ENCODE measurements around the gene ACSL5.

ACSL5 gene

DNA sequence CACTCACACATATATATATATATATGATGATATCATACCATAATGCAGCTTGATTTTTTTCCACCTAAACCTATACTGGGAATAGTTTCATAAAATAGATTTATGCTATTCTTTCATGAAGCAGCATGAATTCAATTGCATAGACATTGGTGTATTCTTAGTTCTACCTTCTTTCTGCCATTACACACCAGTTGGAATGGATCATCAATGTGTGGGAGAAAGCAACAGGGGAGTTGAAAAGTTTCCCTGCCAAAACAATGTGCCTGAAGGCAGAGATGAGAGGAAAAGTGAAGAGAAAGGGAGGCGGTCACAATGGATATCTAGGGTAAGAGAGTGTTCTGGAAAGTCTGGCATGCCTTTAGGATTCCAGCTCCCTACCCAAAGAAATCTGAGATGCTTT lies 25.2 kb upstream of the ACSL5 start:
- TF ChIP-seq, protein P1, sequence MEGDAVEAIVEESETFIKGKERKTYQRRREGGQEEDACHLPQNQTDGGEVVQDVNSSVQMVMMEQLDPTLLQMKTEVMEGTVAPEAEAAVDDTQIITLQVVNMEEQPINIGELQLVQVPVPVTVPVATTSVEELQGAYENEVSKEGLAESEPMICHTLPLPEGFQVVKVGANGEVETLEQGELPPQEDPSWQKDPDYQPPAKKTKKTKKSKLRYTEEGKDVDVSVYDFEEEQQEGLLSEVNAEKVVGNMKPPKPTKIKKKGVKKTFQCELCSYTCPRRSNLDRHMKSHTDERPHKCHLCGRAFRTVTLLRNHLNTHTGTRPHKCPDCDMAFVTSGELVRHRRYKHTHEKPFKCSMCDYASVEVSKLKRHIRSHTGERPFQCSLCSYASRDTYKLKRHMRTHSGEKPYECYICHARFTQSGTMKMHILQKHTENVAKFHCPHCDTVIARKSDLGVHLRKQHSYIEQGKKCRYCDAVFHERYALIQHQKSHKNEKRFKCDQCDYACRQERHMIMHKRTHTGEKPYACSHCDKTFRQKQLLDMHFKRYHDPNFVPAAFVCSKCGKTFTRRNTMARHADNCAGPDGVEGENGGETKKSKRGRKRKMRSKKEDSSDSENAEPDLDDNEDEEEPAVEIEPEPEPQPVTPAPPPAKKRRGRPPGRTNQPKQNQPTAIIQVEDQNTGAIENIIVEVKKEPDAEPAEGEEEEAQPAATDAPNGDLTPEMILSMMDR (IDR thresholded peaks at IDR 0.05; ENCODE audit: control insufficient read depth, insufficient read depth, low read depth, low read length, missing control alignments) = no peak
- no peak for DNase-seq (ENCODE audit: low read depth)

DNA sequence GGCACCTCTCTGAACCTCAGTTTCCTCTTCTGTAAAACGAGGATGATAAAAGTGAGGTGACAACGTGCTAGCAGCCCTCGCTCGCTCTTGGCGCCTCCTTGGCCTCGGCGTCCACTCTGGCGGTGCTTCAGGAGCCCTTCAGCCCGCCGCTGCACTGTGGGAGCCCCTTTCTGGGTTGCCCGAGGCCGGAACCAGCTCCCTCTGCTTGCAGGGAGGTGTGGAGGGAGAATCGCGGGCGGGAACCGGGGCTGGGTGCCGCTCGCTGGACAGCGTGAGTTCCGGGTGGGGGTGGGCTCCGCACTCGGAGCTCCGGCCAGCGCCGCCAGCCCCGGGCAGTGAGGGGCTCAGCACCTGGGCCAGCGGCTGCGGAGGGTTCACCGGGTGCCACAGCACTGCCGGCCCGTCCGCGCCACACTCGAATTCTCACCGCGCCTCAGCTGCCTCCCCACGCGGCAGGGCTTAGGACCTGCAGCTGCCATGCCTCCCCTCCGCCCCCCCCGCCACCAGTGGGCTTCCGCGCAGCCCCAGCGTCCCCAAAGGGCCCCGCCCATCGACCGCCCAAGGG lies 24.3 kb upstream of the ACSL5 start:
- TF ChIP-seq, protein P1 (IDR thresholded peaks at IDR 0.05; ENCODE audit: control insufficient read depth, insufficient read depth, low read depth, low read length, missing control alignments) = no peak
- no peak overlapping the region for H3K4me3 ChIP-seq (ENCODE audit: control insufficient read depth, low read depth, low read length)
- DNase-seq (ENCODE audit: low read depth) = no peak

More for the DNA sequence above, 25.2 kb upstream of the ACSL5 start:
- H3K4me3 ChIP-seq (ENCODE audit: control insufficient read depth, low read depth, low read length) = no peak overlapping the region

GRCh38 chr10:112351146-112351545 lies 22.8 kb upstream of the ACSL5 start:
- no peak overlapping the region for H3K4me3 ChIP-seq (ENCODE audit: control insufficient read depth, low read depth, low read length)
- TF ChIP-seq, protein P1 (IDR thresholded peaks at IDR 0.05; ENCODE audit: control insufficient read depth, insufficient read depth, low read depth, low read length, missing control alignments) = no peak
- DNase-seq (ENCODE audit: low read depth) = no peak

DNA sequence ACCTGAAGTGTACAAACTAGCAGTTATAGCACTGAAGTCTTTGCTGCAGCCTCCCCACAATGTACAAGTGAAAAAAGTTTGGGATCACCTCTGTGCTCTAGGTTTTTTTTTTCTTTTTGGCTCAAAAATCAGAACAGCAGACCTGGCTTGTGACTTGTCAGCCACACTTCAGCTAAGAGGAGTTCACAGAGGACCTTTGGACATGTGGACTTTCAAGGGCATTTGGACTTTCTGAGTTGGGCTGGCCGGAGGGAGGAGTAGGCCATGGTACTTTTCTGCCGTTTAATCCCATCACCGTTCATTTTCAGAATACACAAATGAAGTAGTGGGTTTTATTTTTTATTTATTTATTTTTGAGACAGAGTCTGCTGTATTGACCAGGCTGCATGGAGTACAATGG lies 21.9 kb upstream of the ACSL5 start:
- no peak for DNase-seq (ENCODE audit: low read depth)
- TF ChIP-seq, protein P1 (IDR thresholded peaks at IDR 0.05; ENCODE audit: control insufficient read depth, insufficient read depth, low read depth, low read length, missing control alignments) = no peak
- H3K4me3 ChIP-seq (ENCODE audit: control insufficient read depth, low read depth, low read length) = no peak overlapping the region

- TF ChIP-seq, protein P1 (IDR thresholded peaks at IDR 0.05; ENCODE audit: control insufficient read depth, insufficient read depth, low read depth, low read length, missing control alignments) = no peak
- H3K4me3 ChIP-seq (ENCODE audit: control insufficient read depth, low read depth, low read length) = no peak overlapping the region
- no peak for DNase-seq (ENCODE audit: low read depth)
Observed at GRCh38 chr10:112353046-112353445, 20.9 kb upstream of the ACSL5 start.

GRCh38 chr10:112356686-112357085 lies 17.2 kb upstream of the ACSL5 start:
- TF ChIP-seq, protein P1 (IDR thresholded peaks at IDR 0.05; ENCODE audit: control insufficient read depth, insufficient read depth, low read depth, low read length, missing control alignments) = no peak
- no peak for DNase-seq (ENCODE audit: low read depth)
- no peak overlapping the region for H3K4me3 ChIP-seq (ENCODE audit: control insufficient read depth, low read depth, low read length)
